NCI-H526 (cell line): Measurements from ENCODE around the gene SPATA3.

Experiments used
- DNase-seq, 2 experiments: peaks; one replicate each; lab custom pipeline; 2025; lab: John Stamatoyannopoulos, UW

Gene SPATA3

DNA sequence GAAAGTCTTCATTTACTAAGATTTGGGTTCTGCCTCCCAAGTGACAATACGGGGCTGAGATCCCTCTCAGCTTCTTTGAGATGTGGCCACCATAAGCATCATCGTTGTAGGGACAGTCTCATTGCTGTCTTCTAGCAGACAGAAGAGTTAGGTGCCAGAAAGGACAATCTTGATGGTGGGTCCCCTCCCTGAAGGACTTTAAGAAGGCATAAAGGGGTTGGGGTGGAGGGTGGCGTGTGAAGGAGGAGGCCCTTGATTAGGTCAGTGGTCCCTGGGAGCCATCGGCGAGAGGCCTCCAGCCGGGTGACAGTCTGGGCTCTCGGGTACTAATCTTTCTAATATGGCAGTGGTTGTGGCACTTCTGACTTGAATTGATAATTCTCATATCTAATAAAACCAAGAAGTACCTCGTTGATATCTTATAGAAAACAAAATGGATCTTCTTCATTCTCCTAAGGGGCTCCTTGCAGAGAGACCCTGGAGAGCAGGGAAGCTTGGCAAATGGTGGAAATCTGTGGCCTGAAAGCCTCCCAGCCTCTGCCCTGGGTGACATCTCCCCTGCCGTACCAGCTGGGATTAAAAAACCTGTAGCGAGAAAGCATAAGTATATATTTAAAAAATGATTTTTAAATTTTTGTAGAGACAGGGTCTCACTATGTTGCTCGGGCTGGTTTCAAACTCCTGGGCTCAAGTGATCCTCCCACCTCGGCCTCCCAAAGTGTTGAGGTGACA, 53.5 kb downstream of the SPATA3 start:
- DNase-seq = no peak

DNA sequence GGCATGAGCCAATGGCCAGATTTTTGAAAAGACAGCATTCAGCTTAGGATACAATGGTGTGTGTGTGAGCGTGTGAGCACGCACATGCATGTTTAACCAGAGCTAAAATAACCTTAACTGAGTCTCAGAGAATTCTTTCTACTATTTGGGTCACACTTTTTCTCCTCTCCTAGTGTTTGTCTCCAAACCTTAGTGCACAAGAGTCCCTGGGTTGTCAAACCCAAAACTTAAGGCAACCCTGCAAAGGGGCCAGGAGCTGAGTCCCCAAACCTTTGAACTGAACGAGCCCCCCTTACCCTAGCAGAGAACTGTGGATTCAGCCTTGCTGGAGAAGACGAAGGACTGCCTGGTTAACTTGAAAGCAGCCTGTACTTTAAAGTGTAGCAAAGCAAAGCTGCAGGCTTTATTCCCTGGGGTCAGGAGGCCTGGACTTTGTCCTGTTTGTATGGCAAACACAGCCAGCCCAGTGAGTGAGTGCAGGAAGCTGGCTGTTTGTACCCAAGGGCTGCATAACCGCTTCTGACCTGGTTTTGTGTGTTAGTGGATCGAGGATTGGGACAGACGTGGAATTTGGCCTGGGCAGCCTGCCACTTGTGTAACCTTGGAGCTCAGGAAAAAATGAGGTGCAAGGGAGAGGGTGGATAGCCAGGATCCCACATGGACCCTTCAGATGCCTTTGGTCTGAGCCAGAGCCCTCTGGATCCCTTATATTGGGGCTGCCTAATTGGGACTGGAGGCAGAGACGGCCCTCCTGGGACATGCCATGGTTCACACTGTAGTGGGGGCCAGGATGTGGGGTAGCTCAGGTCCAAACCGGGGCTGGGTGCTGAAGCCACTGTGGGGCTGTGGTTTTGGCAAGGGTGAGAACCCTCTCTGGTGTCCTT, 54.3 kb downstream of the SPATA3 start:
- peak; percentile 47 to 77 for DNase-seq

DNA sequence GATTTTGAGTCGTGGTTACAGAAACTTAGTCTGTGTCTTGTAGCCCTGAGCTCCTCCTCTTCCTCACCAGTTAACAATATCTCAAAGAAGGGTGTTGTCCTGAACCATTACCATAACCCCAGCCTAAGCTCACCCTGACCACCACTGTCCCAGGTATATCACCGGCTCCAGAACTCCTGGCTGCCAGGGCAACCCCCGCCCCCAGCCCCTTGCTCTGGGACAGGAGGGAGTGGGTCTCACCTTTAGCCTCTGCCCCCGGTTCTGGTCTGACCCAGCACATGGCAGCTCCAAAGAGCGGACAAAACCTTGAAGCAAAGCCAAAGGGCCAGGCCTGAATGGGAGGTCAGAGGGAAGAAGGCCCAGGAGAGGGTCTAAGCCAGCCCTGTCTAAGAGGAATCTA, 55.2 kb downstream of the SPATA3 start:
- no peak for DNase-seq

DNA sequence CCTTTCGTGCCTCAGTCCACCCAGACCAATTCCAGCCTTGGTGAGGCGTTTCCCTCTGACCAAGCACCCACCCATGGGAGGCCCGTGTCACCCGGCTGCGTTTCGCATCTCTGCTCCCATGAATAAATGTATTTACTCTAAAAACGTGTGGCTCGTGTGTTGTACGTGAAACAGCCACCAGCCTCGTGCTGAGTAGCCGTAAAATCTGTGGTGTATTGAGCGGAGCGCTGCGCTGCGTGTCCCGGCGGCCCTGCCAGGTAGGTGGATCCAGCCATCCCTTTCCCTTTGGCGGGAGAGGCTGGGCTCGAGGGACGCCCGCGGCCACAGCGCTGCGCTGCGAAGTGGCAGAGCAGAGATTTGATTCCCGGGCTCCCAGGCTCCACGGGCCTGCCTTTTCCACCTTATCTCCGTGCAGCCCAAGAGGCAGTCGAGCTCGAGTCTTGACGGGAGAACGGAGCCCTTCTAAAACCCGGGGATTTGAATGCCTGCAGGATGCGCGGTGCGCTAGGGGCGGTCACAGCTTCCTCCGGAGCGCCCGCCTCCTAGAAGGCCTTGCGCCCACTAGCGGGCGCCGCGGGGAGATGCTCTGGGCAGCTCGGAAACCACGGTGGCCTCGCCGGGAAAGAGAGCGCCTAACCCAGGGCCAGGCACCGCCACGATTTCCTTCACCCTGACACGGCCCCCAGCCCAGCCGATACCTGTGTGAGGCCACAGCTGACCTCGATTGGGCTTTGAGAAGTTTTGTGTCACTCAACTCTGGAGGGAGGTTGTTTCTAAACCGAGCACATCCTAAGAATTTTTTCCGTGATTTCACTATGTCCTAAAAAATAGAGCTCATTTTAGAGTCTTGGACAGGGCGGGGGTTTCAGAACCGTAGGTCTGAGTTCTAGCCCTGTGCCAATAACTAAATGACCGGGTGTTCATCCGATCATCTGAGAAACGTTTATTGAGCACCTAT, 56.9 kb downstream of the SPATA3 start:
- DNase-seq = peak; percentile 70 to 94

DNA sequence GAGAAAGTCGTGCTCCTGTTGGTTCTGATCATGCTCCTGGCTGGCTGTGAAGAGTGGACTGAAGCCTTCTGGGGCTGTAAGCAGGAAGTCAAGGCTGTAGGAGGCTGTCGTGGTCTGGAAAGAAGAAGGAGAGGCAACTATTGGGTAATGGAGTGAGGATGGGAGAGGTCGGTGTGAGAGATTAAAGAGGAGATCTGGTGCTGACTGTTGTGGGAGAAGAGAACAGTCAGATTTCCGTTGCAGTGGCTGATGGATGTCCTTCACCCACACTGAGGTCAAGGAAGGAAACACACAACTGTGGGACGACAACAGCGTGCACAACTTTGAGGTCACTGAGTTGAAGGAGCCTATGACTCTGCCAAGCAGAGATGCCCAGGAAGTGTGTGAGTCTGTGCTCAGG, 57.9 kb downstream of the SPATA3 start:
- DNase-seq = no peak

DNA sequence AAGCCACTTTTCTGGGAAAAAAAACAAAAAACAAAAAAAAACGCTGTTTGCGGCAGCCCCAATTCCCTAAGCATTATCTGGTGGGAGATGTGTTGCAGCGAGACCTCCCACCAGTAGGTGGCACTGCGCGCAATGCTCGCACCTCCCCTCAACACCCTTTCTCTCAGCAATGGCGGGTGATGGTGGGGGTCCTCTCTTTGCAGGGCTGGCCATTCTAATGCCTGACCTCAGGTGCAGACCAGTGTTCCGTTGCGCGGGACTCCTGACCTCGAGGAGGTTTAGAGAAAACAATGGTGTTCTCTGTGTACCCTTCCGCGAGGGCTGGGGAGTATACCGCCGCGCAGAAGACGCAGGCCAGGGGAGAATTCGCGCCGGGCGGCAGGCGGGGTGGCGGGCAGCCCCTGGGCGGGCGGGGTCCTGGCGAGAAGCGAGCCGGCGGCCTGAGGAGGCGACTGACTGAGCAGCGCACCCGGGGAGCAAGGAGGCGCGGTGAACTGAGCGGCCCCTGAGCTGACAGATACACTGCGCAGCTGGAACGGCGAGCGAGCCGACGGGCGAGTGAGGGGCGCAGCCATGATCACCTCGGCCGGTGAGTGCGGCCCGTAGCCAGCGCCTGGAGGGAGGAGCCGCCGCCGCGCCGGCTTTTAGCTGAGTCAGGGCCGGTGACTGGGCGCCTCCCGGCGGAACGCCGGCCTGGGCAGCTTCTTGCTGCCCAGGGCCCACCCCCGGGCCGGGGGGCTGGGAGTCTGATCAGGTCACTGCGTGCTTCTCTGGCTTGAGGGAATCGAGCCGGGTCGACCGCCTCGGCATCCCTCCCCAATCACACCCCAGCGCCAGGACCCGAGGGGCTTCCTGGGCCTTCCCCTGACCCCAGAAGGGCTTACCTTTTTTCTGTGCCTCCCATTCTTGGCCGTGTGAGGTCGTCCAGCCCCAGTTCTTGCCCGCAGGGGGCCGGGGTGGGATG, 60.8 kb downstream of the SPATA3 start, which contains the start of gene PSMD1:
Gene PSMD1, plus strand, starts transcription at position 415 of the 964 bp plus-strand sequence. Its CDS starts 159 bp downstream, at position 574.
- DNase-seq = peak; percentile 83 to 92

DNA sequence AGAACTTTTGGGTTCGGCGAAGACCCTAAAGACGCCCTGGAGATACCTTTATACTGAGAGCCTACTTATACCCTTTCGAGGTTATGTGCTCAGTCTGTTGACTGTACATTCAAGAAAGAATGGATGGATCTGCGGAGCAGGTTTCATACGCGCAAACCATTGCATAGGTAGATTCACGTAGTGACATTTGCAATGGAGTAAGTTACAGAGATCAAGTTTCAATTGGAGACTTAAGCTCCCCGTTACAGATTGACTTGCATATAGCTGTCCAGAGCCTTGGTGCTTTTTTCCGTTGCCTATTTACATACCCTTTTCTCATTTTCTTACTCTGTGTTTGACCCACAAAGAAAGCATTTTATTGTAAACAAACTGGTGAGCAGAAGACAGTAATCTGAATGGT, 61.7 kb downstream of the SPATA3 start:
- DNase-seq = no peak
